RPMI7951 (cell line): ENCODE data around the gene CARD8. TPM values are rescaled to one million over a fixed set of nuclear protein-coding genes. Genes with fewer than 3 reads are reported as not detected.

Source experiments
- DNase-seq: peaks from one replicate; pipeline ENCODE4 v3.0.0-alpha.2; 2012; ENCODE audit warnings: low read depth
- total RNA-seq: library from RNA; depleted of rRNA; stranded (reverse); fragments of >200 nt; shearing (Covaris generic); gene quantifications from 2 replicates; pipeline ENCODE4 v1.2.3, GENCODE V29; 2014; rRNA removed

Gene CARD8
- total RNA-seq, 1 experiment from 2014 or later, result 28.1 TPM

DNA sequence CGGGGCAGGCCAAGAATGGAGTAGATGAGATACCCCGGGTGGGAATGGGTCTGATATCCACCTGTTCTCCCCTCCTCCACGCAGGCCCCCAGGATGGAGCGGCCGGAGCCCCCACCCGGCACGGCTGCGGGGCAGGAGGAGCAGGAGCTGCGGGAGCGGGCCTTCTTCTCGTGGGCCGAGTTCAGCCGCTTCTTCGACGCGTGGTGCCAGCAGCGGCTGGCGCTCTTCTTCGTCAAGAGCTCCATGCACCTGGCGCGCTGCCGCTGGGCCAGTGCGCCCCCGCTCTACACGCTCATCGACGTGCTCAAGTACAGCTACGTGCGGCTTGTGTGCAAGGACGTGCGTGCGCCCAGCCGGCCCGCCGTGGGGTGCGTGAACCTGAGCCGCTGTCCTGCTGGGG lies 84.0 kb downstream of the CARD8 start:
- DNase-seq, result no peak

DNA sequence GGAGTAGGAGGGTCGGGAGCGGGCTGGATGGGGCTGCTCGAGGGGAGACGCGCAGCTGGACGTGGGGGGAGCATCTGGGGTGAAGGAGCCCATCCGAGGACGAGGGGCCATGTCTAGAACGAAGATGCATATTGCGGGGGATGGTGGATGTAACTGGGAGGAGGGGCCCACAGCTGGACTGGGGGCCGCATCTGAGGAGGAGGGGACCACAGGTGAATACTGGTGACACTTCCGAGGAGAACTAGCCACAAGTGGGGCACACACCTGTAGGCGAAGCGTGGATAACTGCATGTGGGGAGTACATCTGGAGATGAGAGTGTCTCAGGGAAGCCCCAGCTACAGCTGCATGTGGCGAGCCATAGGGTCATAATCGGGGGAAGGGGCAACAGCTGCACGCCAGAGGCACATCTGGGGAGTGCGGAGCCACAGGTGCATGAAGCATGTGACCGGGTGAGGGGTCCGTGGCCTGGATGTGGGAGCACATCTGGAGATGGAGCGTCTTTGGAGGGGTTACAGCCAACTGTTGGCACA lies 84.8 kb downstream of the CARD8 start:
- no peak for DNase-seq

DNA sequence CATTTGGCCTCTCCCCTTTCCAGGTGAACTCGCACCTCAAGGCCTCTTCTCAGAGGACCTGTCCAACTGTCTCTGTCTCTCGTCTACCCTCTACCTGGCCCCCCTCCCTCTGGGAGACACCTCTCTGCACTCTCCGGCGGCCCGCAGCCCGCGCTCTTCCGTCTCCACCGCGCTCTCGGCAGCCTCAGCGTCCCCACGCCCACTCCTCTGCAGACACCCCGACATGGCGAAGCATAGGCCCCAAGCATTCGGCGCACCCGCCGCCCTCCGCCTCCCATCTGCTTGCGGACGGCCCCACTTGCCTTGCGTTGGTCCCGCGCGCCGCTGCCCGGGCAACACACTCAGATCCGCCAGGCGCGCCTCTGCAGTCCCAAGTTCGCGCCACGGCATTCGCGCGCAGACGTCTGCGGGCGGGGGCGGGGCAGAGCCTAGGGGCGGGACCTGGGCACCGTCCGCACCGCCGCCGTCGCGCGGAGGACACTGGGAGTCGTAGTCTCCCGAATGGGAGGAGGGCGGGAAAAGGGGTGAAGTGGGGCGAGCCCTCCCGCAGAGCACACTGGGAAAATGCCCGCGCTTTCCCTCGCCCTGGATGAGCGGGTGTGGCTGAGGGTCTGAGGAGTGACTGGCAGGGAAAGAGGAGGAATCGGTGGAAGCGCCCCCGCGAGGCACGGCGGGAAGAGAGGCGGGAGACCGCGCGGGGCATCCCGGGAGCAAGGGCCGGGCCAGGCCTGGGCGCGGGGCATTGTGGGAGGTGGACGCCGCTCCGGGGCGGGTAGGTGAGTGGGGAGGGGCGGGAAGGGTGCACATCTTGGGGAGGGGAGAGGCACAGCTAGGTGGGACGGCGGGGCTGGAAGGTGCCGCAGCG lies 85.5 kb downstream of the CARD8 start, which contains the start of the genes LIG1 and ZSWIM9:
Gene LIG1, minus strand, starts transcription at position 406 of the 865 bp plus-strand sequence. CDS start 4,778 bp downstream, outside the sequence.
Gene ZSWIM9, plus strand, starts transcription at position 742 of the 865 bp plus-strand sequence. CDS start 1,123 bp downstream, outside the sequence.
- DNase-seq, result peak; percentile 95

DNA sequence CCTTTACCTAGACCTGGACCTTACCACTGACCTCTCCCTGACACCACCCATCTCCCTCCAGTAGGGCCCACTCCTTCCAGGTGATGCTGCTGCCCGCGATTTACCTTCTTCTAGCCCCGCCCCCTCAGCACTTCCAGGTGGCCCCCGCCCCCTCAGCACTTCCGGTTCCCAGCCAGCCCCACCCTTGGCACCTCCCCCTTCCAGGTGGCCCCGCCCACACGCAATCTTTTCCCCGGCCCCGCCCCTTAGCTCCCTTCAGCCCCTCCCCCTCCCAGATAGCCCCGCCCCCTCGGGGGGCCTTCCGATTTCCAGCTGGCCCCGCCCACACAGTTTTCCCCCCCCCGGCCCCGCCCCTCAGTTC lies 86.2 kb downstream of the CARD8 start:
- DNase-seq, result peak; percentile 51

DNA sequence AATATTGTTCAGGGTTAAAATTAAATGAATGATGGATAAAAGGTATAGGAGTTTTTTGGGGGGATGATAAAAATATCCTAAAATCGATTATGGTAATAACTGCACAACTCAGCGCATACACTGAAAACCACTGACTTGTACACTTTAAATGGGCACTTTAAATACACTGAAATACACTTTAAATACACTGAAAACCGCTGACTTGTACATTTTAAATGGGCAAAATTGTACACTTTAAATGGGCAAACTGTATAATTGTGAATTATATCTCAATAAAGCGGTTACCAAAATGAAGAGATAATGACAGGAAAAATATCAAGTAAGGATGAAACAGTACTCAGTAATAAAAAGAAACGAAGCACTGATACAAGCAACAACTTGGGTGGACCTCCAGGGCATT lies 87.0 kb downstream of the CARD8 start:
- no peak for DNase-seq

DNA sequence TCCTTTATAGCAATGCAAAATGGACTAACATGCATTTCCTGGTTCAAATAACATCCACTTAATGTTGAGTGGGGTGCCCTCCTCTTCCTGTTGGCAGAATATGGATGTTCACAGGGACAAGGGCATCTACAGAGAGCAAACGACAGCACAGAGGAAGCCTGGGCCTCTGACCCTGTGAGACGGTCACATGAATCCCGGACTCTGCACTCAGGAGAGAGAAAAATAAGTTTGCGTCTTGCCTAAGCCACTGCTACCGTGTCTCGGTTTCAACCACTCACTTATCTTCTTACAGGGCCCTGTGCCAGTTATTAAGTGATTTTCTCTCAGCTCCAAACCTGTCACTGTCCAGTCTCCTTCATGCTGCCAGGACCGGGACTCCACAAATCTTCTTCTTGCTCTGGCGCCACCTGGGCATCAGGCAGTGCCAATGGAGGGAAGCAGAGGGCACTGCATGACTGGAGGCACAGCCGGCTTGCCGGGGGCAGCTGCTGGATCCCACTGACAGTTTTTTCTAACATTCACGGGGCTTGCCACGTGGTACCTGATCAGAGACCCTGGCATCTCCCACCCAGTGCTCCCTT lies 97.4 kb downstream of the CARD8 start:
- DNase-seq, result no peak

Other genes with a start within 250 kb of the CARD8 start
- not detected in 2 replicates for gene CABP5, start 211.8 kb downstream of the CARD8 start, total RNA-seq
- 5.9 and 6.8 TPM in 2 replicates for gene PLA2G4C, start 145.1 kb downstream of the CARD8 start, total RNA-seq
- 44.0 and 54.3 TPM in 2 replicates for gene LIG1, start 85.6 kb downstream of the CARD8 start, total RNA-seq
- gene ZSWIM9, start 85.2 kb downstream of the CARD8 start, total RNA-seq, result 1.4 and 2.1 TPM in 2 replicates
- gene ZNF114, start 14.2 kb upstream of the CARD8 start, total RNA-seq, result 0.24 and 0.49 TPM in 2 replicates
- 246 and 286 TPM in 2 replicates for gene EMP3, start 69.6 kb upstream of the CARD8 start, total RNA-seq
- gene TMEM143, start 108.0 kb upstream of the CARD8 start, total RNA-seq, result 4.4 and 6.4 TPM in 2 replicates
- not detected in 2 replicates for gene SYNGR4, start 108.5 kb upstream of the CARD8 start, total RNA-seq
- 153 and 156 TPM in 2 replicates for gene KDELR1, start 135.6 kb upstream of the CARD8 start, total RNA-seq
- gene GRIN2D, start 137.8 kb upstream of the CARD8 start, total RNA-seq, result 0.60 and 0.68 TPM in 2 replicates
- 28.2 and 38.0 TPM in 2 replicates for gene GRWD1, start 190.1 kb upstream of the CARD8 start, total RNA-seq
- gene KCNJ14, start 199.7 kb upstream of the CARD8 start, total RNA-seq, result 0.48 and 1.1 TPM in 2 replicates
- gene CYTH2, start 213.5 kb upstream of the CARD8 start, total RNA-seq, result 39.0 and 74.3 TPM in 2 replicates